ENCODE data around the gene MAP3K10. TPM values are rescaled to one million over a fixed set of nuclear protein-coding genes. Genes with fewer than 3 reads are reported as not detected.

The MAP3K10 gene
- total and polyA plus RNA-seq, 9 of the 15 experiments (the other 6 are each of a cell fraction or from before 2014, with no cell fraction given), result 0.01 to 8.0 (median 2.7) TPM; not detected in 1

GRCh38 chr19:40231544-40232424, 40.6 kb downstream of the MAP3K10 start (continued):
- TF ChIP-seq ZNF512 (tag; IDR thresholded peaks at IDR 0.05) (no peak), EP300 (IDR thresholded peaks at IDR 0.05; ENCODE audit: low read length) (no peak), CSDE1 (IDR thresholded peaks at IDR 0.05) (no peak), RHOXF2B (CRISPR knock-in tag; conservative IDR thresholded peaks at IDR 0.05) (0 out of 2 replicates have a peak, but pooled peaks have one; percentile 8), RB1 (IDR thresholded peaks at IDR 0.05; ENCODE audit: low read depth) (0 out of 2 replicates have a peak, but pooled peaks have one; percentile 44), ZNF780A (CRISPR knock-in tag; IDR thresholded peaks at IDR 0.05) (no peak), SP2 (IDR thresholded peaks at IDR 0.05; ENCODE audit: extremely low read depth, low read depth, low read length, poor library complexity, severe bottlenecking) (no peak), ZNF175 (CRISPR knock-in tag; IDR thresholded peaks at IDR 0.05; ENCODE audit: low read depth) (no peak; the same call in 1 of the 2 replicates), ZNF77 (CRISPR knock-in tag; IDR thresholded peaks at IDR 0.05) (no peak), CTBP1 (IDR thresholded peaks at IDR 0.05; ENCODE audit: borderline replicate concordance) (no peak; the same call in 1 of the 2 replicates), CCNT2 (IDR thresholded peaks at IDR 0.05; ENCODE audit: borderline replicate concordance, extremely low read depth, insufficient read length, low read depth, low read length) (peak; percentile 41), SAFB2 (IDR thresholded peaks at IDR 0.05; ENCODE audit: borderline replicate concordance, low read depth, low read length, severe bottlenecking) (no peak), MAZ (CRISPR knock-in tag; conservative IDR thresholded peaks at IDR 0.05 in 1 of 2, IDR thresholded peaks at IDR 0.05 in 1 of 2) (peak in 1 of 2 experiments; percentile 38; a peak in 1 of 4 replicates), E2F1 (CRISPR knock-in tag; IDR thresholded peaks at IDR 0.05) (no peak)
- TF ChIP-seq, protein P1, sequence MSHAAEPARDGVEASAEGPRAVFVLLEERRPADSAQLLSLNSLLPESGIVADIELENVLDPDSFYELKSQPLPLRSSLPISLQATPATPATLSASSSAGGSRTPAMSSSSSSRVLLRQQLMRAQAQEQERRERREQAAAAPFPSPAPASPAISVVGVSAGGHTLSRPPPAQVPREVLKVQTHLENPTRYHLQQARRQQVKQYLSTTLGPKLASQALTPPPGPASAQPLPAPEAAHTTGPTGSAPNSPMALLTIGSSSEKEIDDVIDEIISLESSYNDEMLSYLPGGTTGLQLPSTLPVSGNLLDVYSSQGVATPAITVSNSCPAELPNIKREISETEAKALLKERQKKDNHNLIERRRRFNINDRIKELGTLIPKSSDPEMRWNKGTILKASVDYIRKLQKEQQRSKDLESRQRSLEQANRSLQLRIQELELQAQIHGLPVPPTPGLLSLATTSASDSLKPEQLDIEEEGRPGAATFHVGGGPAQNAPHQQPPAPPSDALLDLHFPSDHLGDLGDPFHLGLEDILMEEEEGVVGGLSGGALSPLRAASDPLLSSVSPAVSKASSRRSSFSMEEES (CRISPR knock-in tag; IDR thresholded peaks at IDR 0.05), result peak; percentile 89
- TF ChIP-seq, protein P2, sequence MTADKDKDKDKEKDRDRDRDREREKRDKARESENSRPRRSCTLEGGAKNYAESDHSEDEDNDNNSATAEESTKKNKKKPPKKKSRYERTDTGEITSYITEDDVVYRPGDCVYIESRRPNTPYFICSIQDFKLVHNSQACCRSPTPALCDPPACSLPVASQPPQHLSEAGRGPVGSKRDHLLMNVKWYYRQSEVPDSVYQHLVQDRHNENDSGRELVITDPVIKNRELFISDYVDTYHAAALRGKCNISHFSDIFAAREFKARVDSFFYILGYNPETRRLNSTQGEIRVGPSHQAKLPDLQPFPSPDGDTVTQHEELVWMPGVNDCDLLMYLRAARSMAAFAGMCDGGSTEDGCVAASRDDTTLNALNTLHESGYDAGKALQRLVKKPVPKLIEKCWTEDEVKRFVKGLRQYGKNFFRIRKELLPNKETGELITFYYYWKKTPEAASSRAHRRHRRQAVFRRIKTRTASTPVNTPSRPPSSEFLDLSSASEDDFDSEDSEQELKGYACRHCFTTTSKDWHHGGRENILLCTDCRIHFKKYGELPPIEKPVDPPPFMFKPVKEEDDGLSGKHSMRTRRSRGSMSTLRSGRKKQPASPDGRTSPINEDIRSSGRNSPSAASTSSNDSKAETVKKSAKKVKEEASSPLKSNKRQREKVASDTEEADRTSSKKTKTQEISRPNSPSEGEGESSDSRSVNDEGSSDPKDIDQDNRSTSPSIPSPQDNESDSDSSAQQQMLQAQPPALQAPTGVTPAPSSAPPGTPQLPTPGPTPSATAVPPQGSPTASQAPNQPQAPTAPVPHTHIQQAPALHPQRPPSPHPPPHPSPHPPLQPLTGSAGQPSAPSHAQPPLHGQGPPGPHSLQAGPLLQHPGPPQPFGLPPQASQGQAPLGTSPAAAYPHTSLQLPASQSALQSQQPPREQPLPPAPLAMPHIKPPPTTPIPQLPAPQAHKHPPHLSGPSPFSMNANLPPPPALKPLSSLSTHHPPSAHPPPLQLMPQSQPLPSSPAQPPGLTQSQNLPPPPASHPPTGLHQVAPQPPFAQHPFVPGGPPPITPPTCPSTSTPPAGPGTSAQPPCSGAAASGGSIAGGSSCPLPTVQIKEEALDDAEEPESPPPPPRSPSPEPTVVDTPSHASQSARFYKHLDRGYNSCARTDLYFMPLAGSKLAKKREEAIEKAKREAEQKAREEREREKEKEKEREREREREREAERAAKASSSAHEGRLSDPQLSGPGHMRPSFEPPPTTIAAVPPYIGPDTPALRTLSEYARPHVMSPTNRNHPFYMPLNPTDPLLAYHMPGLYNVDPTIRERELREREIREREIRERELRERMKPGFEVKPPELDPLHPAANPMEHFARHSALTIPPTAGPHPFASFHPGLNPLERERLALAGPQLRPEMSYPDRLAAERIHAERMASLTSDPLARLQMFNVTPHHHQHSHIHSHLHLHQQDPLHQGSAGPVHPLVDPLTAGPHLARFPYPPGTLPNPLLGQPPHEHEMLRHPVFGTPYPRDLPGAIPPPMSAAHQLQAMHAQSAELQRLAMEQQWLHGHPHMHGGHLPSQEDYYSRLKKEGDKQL (CRISPR knock-in tag; IDR thresholded peaks at IDR 0.05; ENCODE audit: borderline replicate concordance), result no peak

Measured in K562 (cell line).